Superior temporal gyrus (tissue), 1 donor: ENCODE results near the gene FARS2.

ENCODE experiments used
- DNase-seq: peaks from one replicate; pipeline ENCODE4 v3.0.0-alpha.2; 2016; ENCODE audit errors: extremely low spot score

FARS2 gene

GRCh38 chr6:5466281-5467136, 205.2 kb downstream of the FARS2 start:
- no peak for DNase-seq

GRCh38 chr6:5468586-5468985, 207.3 kb downstream of the FARS2 start:
- no peak for DNase-seq

GRCh38 chr6:5469101-5469846, 208.0 kb downstream of the FARS2 start:
- DNase-seq, result no peak

GRCh38 chr6:5471044-5471443, 209.7 kb downstream of the FARS2 start:
- DNase-seq, result peak; percentile 88

- no peak for DNase-seq
These were observed 210.5 kb downstream of the FARS2 start for GRCh38 chr6:5471637-5472398.

- no peak for DNase-seq
These were observed 211.3 kb downstream of the FARS2 start for GRCh38 chr6:5472571-5472970.

- DNase-seq, result no peak
These were observed 214.5 kb downstream of the FARS2 start for GRCh38 chr6:5475779-5476178.

GRCh38 chr6:5478380-5478779, 217.1 kb downstream of the FARS2 start:
- no peak for DNase-seq

GRCh38 chr6:5481033-5481432, 219.7 kb downstream of the FARS2 start:
- no peak for DNase-seq

- no peak for DNase-seq
These were observed 220.4 kb downstream of the FARS2 start for GRCh38 chr6:5481750-5482149.

GRCh38 chr6:5482619-5483018, 221.3 kb downstream of the FARS2 start:
- DNase-seq, result no peak

- DNase-seq, result no peak
These were observed 223.4 kb downstream of the FARS2 start for GRCh38 chr6:5484692-5485091.

GRCh38 chr6:5486214-5486613, 224.9 kb downstream of the FARS2 start:
- DNase-seq, result no peak

- DNase-seq, result no peak
These were observed 229.3 kb downstream of the FARS2 start for GRCh38 chr6:5490501-5491069.

GRCh38 chr6:5492356-5492755, 231.0 kb downstream of the FARS2 start:
- DNase-seq, result no peak

GRCh38 chr6:5493806-5494205, 232.5 kb downstream of the FARS2 start:
- no peak for DNase-seq

- DNase-seq, result no peak
These were observed 236.7 kb downstream of the FARS2 start for GRCh38 chr6:5497896-5498578.

- no peak for DNase-seq
These were observed 237.2 kb downstream of the FARS2 start for GRCh38 chr6:5498579-5498899.

GRCh38 chr6:5499644-5500306, 238.5 kb downstream of the FARS2 start:
- DNase-seq, result peak; percentile 64

GRCh38 chr6:5501837-5502236, 240.5 kb downstream of the FARS2 start:
- DNase-seq, result no peak

- no peak for DNase-seq
These were observed 242.8 kb downstream of the FARS2 start for GRCh38 chr6:5504078-5504477.
